Measurements from ENCODE around the gene KLHL33.
"Not testable (repeated sequence)": the region's sequence is repeated elsewhere in the genome, so short reads cannot be mapped to it uniquely, and the experiment has no call there.

The KLHL33 gene

GRCh38 chr14:20435582-20436362 lies at the start of gene KLHL33:
Gene KLHL33 (minus strand): TSS chr14:20436166. CDS start chr14:20435811, 355 bp downstream.
- DNase-seq, result no peak

GRCh38 chr14:20482382-20482781 lies 46.4 kb upstream of the KLHL33 start:
- DNase-seq, result no peak

GRCh38 chr14:20478894-20479293 lies 42.9 kb upstream of the KLHL33 start:
- DNase-seq, result no peak

- no peak for DNase-seq
Measured at GRCh38 chr14:20477211-20477876, 41.4 kb upstream of the KLHL33 start.

- no peak for DNase-seq
Measured at GRCh38 chr14:20476776-20477175, 40.8 kb upstream of the KLHL33 start.

GRCh38 chr14:20472536-20473169 lies 36.7 kb upstream of the KLHL33 start:
- no peak for DNase-seq

GRCh38 chr14:20470603-20470901 lies 34.6 kb upstream of the KLHL33 start:
- no peak for DNase-seq

- no peak for DNase-seq
Measured at GRCh38 chr14:20469890-20470602, 34.1 kb upstream of the KLHL33 start.

GRCh38 chr14:20469242-20469889 lies 33.4 kb upstream of the KLHL33 start, which contains the start of gene PNP:
Gene PNP (plus strand): TSS chr14:20469406. CDS start chr14:20469525, 119 bp downstream.
- peak; percentile 83 for DNase-seq

GRCh38 chr14:20468764-20469241 lies 32.8 kb upstream of the KLHL33 start:
- DNase-seq, result no peak

GRCh38 chr14:20461225-20462141 lies 25.5 kb upstream of the KLHL33 start, which contains the start of gene PIP4P1:
Gene PIP4P1 (minus strand): TSS chr14:20461434. CDS start chr14:20461325, 109 bp downstream.
- peak; percentile 99 for DNase-seq

GRCh38 chr14:20460458-20461224 lies 24.7 kb upstream of the KLHL33 start:
- no peak for DNase-seq

GRCh38 chr14:20458031-20458789 lies 22.2 kb upstream of the KLHL33 start:
- DNase-seq, result no peak

GRCh38 chr14:20456971-20457370 lies 21.0 kb upstream of the KLHL33 start:
- DNase-seq, result no peak

GRCh38 chr14:20455355-20456300 lies 19.7 kb upstream of the KLHL33 start:
- no peak for DNase-seq

GRCh38 chr14:20454516-20455354 lies 18.8 kb upstream of the KLHL33 start, which contains the start of the genes APEX1 and OSGEP:
Gene APEX1 (plus strand): TSS chr14:20455226. CDS start chr14:20455646, 420 bp downstream.
Gene OSGEP (minus strand): TSS chr14:20454812. CDS start chr14:20454683, 129 bp downstream.
- peak; percentile 97 for DNase-seq

- not testable (repeated sequence) for DNase-seq
Measured at GRCh38 chr14:20452831-20453230, 16.9 kb upstream of the KLHL33 start.

All from NCI-H1436 treated with DMSO at 0.1 percent for 48 hours (cell line).